Loucy (cell line): ENCODE data around the gene TTLL7.

Source experiments
- H2AFZ ChIP-seq: fragments of 200-600 bp; sonication (generic); 2 replicates; pipeline ENCODE4 v1.6.0; 2016; ENCODE audit warnings: antibody characterized with exemption, mild to moderate bottlenecking, low read length, moderate library complexity
- H3F3A ChIP-seq: fragments of 200-600 bp; 2 replicates; pipeline ENCODE4 v1.6.0; 2016; ENCODE audit warnings: antibody characterized with exemption, low read depth, mild to moderate bottlenecking
- H3K27me3 ChIP-seq: fragments of 200-600 bp; sonication (generic); 2 replicates; pipeline ENCODE4 v1.6.1; 2014; ENCODE audit warnings: low read length, mild to moderate bottlenecking; ENCODE audit not compliant: insufficient read depth, poor library complexity, severe bottlenecking
- H3K36me3 ChIP-seq: fragments of 200-600 bp; sonication (generic); 2 replicates; pipeline ENCODE4 v1.6.1; 2016; ENCODE audit warnings: low read length; ENCODE audit not compliant: insufficient read depth
- H3K4me1 ChIP-seq: fragments of 200-600 bp; sonication (generic); 2 replicates; pipeline ENCODE4 v1.5.1; 2014; ENCODE audit warnings: low read length, mild to moderate bottlenecking; ENCODE audit not compliant: insufficient read depth, poor library complexity, severe bottlenecking
- H3K4me2 ChIP-seq: fragments of 200-600 bp; sonication (generic); 2 replicates; pipeline ENCODE4 v1.6.0; 2014; ENCODE audit warnings: antibody characterized with exemption, low read length, low read depth, mild to moderate bottlenecking; ENCODE audit not compliant: poor library complexity, severe bottlenecking
- H3K4me3 ChIP-seq: fragments of 200-600 bp; sonication (generic); 2 replicates; pipeline ENCODE4 v1.5.1; 2014; ENCODE audit warnings: low read length, mild to moderate bottlenecking, mixed read lengths; ENCODE audit not compliant: poor library complexity, severe bottlenecking
- H3K79me2 ChIP-seq: fragments of 200-600 bp; sonication (generic); 2 replicates; pipeline ENCODE4 v1.6.1; 2014; ENCODE audit warnings: low read length; ENCODE audit not compliant: insufficient read depth
- H3K9ac ChIP-seq: fragments of 200-600 bp; sonication (generic); 2 replicates; pipeline ENCODE4 v1.6.0; 2014; ENCODE audit warnings: mild to moderate bottlenecking, low read depth, low read length, moderate library complexity; ENCODE audit not compliant: poor library complexity, severe bottlenecking
- H3K9me2 ChIP-seq: fragments of 200-600 bp; sonication (generic); replicated peaks from 2 replicates; pipeline ENCODE4 v1.6.1; 2016; ENCODE audit warnings: low read depth, low read length, mixed read lengths
- H3K9me3 ChIP-seq: fragments of 200-600 bp; sonication (generic); 2 replicates; pipeline ENCODE4 v1.6.1; 2014; ENCODE audit warnings: mild to moderate bottlenecking, antibody characterized with exemption, low read length, low read depth; ENCODE audit not compliant: insufficient read depth
- H4K20me1 ChIP-seq: fragments of 200-600 bp; sonication (generic); 2 replicates; pipeline ENCODE4 v1.6.0; 2014; ENCODE audit warnings: antibody characterized with exemption, low read length, mild to moderate bottlenecking; ENCODE audit not compliant: insufficient read depth, poor library complexity, severe bottlenecking
- CTCF ChIP-seq: fragments of 200-600 bp; sonication (generic); conservative IDR thresholded peaks from 2 replicates; pipeline ENCODE4 v1.5.1; 2014; ENCODE audit warnings: mild to moderate bottlenecking, antibody characterized with exemption, low read length
- EZH2phosphoT487 ChIP-seq: fragments of 200-600 bp; IDR thresholded peaks from 2 replicates; pipeline ENCODE4 v1.6.1; 2018; ENCODE audit warnings: antibody characterized with exemption, mild to moderate bottlenecking, moderate library complexity, borderline replicate concordance

TTLL7 gene

GRCh38 chr1:83832194-83832593 lies 166.7 kb downstream of the TTLL7 start:
- no peak for TF ChIP-seq CTCF
- TF ChIP-seq EZH2phosphoT487, result no peak
- Histone ChIP-seq H3K9me3 (no peaks in the 10 kb centered on the region), H2AFZ (no peak overlapping the region), H3K4me2 (no peak overlapping the region), H3K27me3 (no peaks in the 10 kb centered on the region), H3K9me2 (no peaks in the 10 kb centered on the region), H3K36me3 (no peaks in the 10 kb centered on the region), H3K79me2 (no peaks in the 10 kb centered on the region), H3K9ac (no peak overlapping the region), H3K4me3 (no peak overlapping the region), H3F3A (no peaks in the 10 kb centered on the region), H3K4me1 (no peaks in the 10 kb centered on the region), H4K20me1 (no peaks in the 10 kb centered on the region)

- H3K27me3 ChIP-seq, result no peaks in the 10 kb centered on the region
- H3K79me2 ChIP-seq, result no peaks in the 10 kb centered on the region
- H4K20me1 ChIP-seq, result no peaks in the 10 kb centered on the region
- H3K4me3 ChIP-seq, result no peak overlapping the region
- no peaks in the 10 kb centered on the region for H3K36me3 ChIP-seq
- TF ChIP-seq CTCF (no peak), EZH2phosphoT487 (no peak)
- no peak overlapping the region for H3K9ac ChIP-seq
- no peaks in the 10 kb centered on the region for H3F3A ChIP-seq
- H2AFZ ChIP-seq, result no peak overlapping the region
- H3K4me2 ChIP-seq, result no peak overlapping the region
- no peaks in the 10 kb centered on the region for H3K9me2 ChIP-seq
- H3K9me3 ChIP-seq, result no peaks in the 10 kb centered on the region
- H3K4me1 ChIP-seq, result no peaks in the 10 kb centered on the region
These were observed 169.8 kb downstream of the TTLL7 start for GRCh38 chr1:83829106-83829505.

GRCh38 chr1:83828456-83828855 lies 170.5 kb downstream of the TTLL7 start:
- H3K4me3 ChIP-seq, result no peak overlapping the region
- TF ChIP-seq EZH2phosphoT487 (no peak), CTCF (no peak)
- H2AFZ ChIP-seq, result no peak overlapping the region
- no peaks in the 10 kb centered on the region for H3K27me3 ChIP-seq
- H4K20me1 ChIP-seq, result no peaks in the 10 kb centered on the region
- no peaks in the 10 kb centered on the region for H3K4me1 ChIP-seq
- no peak overlapping the region for H3K9ac ChIP-seq
- H3K4me2 ChIP-seq, result no peak overlapping the region
- H3K79me2 ChIP-seq, result no peaks in the 10 kb centered on the region
- no peaks in the 10 kb centered on the region for H3F3A ChIP-seq
- no peaks in the 10 kb centered on the region for H3K36me3 ChIP-seq
- no peaks in the 10 kb centered on the region for H3K9me2 ChIP-seq
- no peaks in the 10 kb centered on the region for H3K9me3 ChIP-seq
